CD4-positive, alpha-beta T cell treated with Interleukin-6 for 4 hours (primary cell): ENCODE results near the gene MAGI2.
"Not testable (repeated sequence)": the region's sequence is repeated elsewhere in the genome, so short reads cannot be mapped to it uniquely, and the experiment has no call there.

Experiments used
- DNase-seq: peaks from one replicate; pipeline ENCODE4 v3.0.0-alpha.2; 2020; ENCODE audit warnings: mixed read lengths

The MAGI2 gene

GRCh38 chr7:79034730-79035129, 418.7 kb downstream of the MAGI2 start:
- no peak for DNase-seq

GRCh38 chr7:79019711-79020110, 433.8 kb downstream of the MAGI2 start:
- DNase-seq: not testable (repeated sequence)

- DNase-seq: no peak
These were observed 441.5 kb downstream of the MAGI2 start for GRCh38 chr7:79011921-79012320.

- no peak for DNase-seq
These were observed 443.8 kb downstream of the MAGI2 start for GRCh38 chr7:79009647-79010046.

- no peak for DNase-seq
These were observed 444.7 kb downstream of the MAGI2 start for GRCh38 chr7:79008786-79009185.

GRCh38 chr7:78996013-78996412, 457.5 kb downstream of the MAGI2 start:
- no peak for DNase-seq

- no peak for DNase-seq
These were observed 460.1 kb downstream of the MAGI2 start for GRCh38 chr7:78993341-78993740.

GRCh38 chr7:78985509-78985908, 468.0 kb downstream of the MAGI2 start:
- no peak for DNase-seq

GRCh38 chr7:78983483-78983882, 470.0 kb downstream of the MAGI2 start:
- no peak for DNase-seq

- DNase-seq: no peak
These were observed 483.0 kb downstream of the MAGI2 start for GRCh38 chr7:78970440-78970916.

- no peak for DNase-seq
These were observed 484.5 kb downstream of the MAGI2 start for GRCh38 chr7:78968951-78969350.

- not testable (repeated sequence) for DNase-seq
These were observed 485.9 kb downstream of the MAGI2 start for GRCh38 chr7:78967561-78967960.

GRCh38 chr7:78967046-78967445, 486.4 kb downstream of the MAGI2 start:
- DNase-seq: no peak

- DNase-seq: no peak
These were observed 494.0 kb downstream of the MAGI2 start for GRCh38 chr7:78959477-78959876.

- DNase-seq: no peak
These were observed 498.1 kb downstream of the MAGI2 start for GRCh38 chr7:78955329-78955728.

GRCh38 chr7:78953726-78954363, 499.6 kb downstream of the MAGI2 start:
- DNase-seq: no peak

- no peak for DNase-seq
These were observed 500.4 kb downstream of the MAGI2 start for GRCh38 chr7:78953090-78953489.

GRCh38 chr7:78939669-78940068, 513.8 kb downstream of the MAGI2 start:
- no peak for DNase-seq

- no peak for DNase-seq
These were observed 528.9 kb downstream of the MAGI2 start for GRCh38 chr7:78924581-78924980.

- DNase-seq: no peak
These were observed 540.7 kb downstream of the MAGI2 start for GRCh38 chr7:78912781-78913180.

- no peak for DNase-seq
These were observed 546.7 kb downstream of the MAGI2 start for GRCh38 chr7:78906735-78907134.

- no peak for DNase-seq
These were observed 548.0 kb downstream of the MAGI2 start for GRCh38 chr7:78905436-78905835.

- DNase-seq: no peak
These were observed 548.5 kb downstream of the MAGI2 start for GRCh38 chr7:78904983-78905382.

- DNase-seq: no peak
These were observed 551.9 kb downstream of the MAGI2 start for GRCh38 chr7:78901566-78901965.

GRCh38 chr7:78900806-78901205, 552.7 kb downstream of the MAGI2 start:
- DNase-seq: no peak
